Caki2 (cell line): ENCODE measurements around the gene GAMT. TPM values are rescaled to one million over a fixed set of nuclear protein-coding genes. Genes with fewer than 3 reads are reported as not detected.

Source experiments
- DNase-seq: peaks from one replicate; pipeline ENCODE4 v3.0.0-alpha.2; 2015; ENCODE audit warnings: low read depth
- in situ Hi-C: cut with HindIII; loops from 2 replicates; pipeline ENCODE4 v1.10.0; 2016; ENCODE audit warnings: low sequenced_read_pairs, low pct_unique_long_range_greater_than_20kb, mixed read lengths
- total RNA-seq: library from RNA; depleted of rRNA; stranded (reverse); fragments of >200 nt; shearing (Covaris generic); gene quantifications from 2 replicates; pipeline ENCODE4 v1.2.3, GENCODE V29; 2014; ENCODE audit warnings: low replicate concordance

GAMT gene
- total RNA-seq, 1 experiment from 2014 or later = 68.1 TPM

DNA sequence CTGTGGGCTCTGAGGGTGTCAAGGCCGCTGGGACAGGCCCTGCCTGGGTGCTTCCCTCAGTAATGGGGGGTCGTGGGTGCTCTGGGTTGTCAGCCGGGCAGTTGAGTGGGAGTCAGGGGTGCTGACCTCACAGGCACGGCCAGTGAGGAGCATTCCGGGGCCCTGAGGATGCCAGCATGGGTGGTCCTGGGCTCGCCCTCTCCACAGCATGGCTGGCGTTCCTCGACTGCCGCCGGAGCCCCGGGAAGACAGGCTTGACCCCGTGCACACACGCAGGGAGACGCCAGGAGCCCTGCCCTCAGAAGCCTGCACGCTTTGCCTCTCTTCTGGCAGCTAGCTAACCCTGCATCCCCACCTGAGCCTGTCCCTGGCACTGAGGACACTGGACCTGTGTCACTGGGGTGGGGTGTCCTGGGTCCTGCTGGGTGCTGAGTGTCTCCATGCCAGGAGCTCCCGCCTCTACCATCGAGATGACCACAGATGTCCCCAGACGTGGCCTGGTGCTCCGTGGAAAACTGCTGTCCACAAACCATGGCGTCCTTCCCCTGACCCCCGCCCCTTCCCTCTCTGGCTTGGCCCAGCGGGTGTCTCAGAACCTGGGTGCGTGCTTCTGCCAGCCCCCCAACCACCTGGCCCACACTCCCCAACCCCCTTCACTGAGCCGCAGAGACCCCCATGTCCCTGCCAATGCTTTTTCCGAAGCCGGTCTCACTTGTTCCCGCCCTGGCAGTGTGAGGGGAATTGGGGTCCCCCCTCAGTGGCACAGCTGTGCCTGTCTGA lies 22.0 kb downstream of the GAMT start:
- DNase-seq = no peak
- in situ Hi-C loops = no loop called here

DNA sequence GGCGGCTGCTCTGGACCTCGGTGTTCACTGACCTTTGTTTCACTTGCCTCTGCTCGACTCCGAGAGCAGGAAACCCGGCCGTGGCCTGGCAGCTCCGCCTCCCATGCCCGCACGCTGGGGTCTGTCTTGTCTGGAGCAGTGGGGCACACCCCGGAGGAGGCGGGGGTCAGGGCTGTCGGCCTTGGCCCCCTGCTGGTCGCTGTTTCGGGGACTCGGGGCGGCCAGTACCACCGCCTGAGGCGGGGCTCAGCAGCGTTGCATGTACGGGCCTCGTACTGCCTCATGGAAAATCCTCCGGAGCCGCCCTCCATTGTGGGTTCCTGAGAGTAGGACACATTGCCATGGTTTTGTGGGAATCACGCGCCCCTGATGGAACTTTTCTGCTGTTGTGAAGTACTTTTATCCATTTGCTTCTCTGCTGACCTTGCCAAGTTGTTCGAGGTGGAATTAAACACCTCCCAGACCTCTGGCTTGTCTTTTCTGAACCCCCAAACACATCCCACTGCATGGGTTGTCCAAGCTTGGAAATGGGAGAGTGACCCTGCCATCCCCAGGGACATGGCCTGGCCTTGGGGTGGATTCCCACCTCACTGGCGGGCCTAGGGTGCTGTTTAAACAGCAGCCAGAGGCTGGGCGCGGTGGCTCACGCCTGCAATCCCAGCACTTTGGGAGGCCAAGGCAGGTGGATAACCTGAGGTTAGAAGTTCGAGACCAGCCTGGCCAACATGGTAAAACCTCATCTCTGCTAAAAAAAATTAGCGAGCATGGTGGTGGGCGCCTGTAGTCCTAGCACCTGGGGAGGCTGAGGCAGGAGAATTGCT lies 23.2 kb downstream of the GAMT start:
- no peak for DNase-seq
- in situ Hi-C loops = no loop called here

DNA sequence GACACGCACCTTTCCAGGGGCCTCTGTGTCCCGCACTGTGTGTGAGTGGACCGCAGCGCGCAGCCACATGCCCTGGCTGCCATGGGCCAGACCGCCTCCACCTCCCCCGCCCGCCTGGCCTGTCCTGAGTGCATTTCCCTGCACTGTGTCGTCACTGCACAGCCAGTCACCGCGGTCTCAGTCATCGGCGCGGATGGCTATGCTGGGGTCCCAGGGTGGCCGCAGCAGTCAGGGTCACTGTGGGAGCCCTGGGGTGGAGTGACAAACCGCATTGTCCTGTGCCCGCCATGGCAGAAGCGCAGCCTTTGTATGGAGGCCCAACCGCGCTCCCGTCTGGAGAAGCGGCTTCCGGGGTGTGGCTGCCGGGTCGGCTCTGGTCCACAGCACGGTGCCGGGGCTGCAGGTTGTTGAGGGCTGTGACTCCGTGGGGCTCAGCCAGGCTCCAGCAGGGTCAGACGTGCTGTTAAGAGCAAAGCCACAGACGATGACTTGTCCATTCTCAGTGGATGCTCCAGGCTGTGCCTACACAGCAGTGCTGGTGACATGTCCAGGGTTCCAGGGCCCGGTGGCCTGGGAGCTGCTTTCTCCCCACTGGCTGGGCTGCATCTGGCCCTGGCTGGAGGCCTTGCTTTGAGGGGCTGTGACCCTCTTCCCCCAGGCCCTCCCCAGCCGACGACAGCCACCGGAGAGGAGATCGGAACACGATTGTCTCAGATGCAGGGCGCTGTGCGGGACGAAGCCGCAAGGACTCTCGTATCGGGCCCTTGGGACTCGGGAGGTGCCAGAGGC lies 24.0 kb downstream of the GAMT start:
- in situ Hi-C loops = no loop called here
- DNase-seq = no peak

DNA sequence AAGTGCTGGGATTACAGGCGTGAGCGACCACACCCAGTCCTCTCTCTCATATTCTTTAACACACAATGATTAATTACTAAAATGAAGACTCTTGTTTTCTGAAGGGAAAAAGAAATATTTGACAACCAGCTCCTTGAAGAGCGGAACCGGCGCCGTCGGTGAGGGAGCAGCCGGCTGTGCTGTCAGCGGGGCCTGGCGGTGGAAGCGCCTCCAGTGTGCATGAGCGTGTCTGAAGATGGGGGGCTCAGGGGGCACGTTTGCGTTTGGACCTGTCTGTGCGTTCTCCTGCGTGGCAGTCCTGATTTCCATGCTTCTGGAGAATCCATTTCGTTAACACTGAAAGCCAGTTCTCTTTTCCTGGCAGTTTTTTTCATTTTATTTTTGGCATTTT lies 24.9 kb downstream of the GAMT start:
- no peak for DNase-seq
- in situ Hi-C loops = no loop called here

DNA sequence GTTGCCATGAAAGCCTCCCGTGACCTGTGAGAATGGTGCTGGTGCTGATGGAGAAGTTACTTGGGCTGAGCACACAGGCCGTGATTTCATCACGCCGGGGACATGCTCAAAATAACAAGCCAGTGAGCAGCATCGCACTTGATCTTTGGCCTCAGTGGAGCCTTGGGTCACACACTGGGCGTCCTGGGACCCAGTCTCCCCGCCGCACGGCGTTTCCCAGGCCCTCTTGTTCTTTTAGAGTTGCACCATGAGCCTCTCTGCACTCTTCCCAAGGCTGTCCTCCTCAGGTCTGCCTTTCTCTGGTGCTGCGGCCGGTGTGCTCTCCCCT lies 27.1 kb downstream of the GAMT start:
- DNase-seq = no peak
- in situ Hi-C loops = no loop called here

DNA sequence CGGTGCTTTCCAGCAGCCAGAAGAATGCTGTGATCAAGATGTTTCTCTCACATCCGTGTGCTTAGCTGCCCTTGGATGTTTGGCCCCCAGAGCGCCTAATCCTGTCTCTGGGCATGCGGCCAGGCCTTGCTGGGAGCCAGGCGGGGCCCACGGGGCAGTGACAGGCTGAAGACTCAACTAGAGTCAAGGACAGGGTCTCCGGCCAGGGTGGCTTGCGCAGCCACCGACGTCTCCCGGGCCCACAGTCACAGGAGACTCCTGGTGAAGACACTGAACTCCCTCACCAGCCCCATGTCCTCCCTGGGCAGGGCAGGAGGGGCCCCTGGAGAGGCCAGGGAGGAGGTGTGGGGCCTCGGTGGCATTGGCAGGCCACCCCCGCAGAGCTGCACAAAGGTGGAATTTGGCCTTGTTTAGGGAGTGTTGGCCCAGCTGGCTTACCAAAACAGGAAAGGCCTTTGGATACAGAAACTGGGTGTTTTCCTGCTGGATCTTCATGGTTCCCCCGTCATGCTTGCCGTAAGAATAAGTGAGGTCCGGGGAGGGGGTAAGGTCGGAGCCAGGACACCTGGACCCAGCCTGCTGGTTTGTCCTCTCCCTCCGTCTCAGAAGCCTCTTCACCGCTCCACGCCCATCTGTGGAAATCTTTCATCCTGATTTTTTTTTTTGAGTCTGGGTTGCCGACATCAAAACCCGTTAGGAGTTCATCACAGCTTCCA lies 27.6 kb downstream of the GAMT start:
- no peak for DNase-seq
- in situ Hi-C loops = no loop called here

DNA sequence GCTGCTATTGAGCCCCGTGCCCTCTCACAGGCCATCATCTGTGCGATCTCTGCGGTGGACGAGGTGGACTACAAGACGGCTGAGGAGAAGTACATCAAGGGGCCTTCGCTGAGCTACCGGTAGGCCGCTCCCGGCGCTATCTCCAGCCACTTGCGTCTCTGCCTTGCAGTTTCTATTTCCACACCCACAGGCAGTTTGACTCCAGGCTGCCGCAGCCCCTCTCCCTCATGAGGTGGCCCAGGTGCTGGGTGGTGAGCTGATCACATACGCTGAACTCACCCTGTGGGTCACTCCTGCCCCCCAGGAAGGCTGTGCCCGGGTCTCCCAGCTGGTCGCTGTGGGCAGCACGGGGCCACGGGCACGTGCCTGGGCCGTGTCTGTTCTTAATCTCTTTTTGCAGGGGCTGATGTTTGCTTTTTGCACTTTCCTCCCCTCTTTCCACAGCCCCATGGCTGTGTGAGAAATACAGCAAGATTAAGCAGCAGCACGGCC lies 28.3 kb downstream of the GAMT start:
- no peak for DNase-seq
- in situ Hi-C loops = no loop called here

DNA sequence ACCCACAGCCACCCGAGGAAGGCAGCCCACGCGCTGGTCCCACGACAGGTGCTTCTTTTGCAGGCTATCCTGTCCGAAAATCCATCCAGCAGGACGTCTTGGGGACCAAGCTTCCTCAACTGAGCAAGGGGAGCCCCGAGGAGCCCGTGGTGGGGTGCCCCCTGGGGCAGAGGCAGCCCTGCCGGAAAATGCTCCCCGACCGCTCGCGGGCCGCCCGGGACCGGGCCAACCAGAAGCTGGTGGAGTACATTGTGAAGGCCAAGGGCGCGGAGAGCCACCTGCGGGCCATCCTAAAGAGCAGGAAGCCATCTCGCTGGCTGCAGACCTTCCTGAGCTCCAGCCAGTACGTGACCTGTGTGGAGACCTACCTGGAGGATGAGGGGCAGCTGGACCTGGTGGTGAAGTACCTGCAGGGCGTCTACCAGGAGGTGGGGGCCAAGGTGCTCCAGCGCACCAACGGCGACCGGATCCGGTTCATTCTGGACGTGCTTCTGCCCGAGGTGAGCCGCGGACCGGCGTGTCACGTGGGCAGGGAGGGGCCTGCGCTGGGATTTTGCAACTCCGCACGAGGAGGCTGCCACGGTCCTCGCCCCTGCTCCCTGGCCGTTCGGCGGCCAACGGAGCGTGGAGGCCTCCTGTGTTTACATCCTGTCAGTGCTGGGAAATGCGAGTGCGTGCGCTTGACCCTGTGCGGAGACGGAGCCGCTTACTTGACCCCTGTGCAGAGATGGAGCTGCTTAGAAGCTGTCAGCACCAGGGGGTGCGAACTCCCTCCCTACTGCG lies 30.6 kb downstream of the GAMT start:
- DNase-seq = no peak
- in situ Hi-C loops = no loop called here

DNA sequence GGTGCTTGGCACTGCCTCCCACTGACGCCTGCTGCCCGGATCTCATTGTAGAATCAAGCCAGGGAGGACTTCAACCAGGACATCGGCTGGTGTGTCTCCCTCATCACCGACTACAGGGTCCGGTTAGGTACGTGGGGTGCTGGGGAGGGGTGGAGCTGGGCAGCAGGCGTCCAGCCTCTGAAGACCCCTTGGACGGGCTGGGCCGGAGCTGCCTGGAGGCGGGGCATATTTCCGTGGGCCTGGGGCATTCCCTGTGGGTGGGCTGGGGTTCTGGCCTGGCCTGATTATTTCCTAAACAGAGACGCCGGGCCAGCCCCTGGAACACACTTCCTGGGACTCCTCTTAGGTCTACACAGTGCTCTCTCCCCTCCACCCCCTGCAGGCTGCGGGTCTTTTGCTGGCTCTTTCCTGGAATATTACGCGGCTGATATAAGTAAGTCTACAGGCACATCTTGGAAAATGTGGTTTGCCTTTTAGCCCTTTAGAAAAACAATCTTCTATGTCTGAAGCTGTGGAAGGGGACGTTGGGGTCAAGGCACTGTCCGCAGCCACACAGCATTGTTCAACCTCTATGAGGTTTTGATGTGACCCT lies 32.0 kb downstream of the GAMT start:
- in situ Hi-C loops = no loop called here

DNA sequence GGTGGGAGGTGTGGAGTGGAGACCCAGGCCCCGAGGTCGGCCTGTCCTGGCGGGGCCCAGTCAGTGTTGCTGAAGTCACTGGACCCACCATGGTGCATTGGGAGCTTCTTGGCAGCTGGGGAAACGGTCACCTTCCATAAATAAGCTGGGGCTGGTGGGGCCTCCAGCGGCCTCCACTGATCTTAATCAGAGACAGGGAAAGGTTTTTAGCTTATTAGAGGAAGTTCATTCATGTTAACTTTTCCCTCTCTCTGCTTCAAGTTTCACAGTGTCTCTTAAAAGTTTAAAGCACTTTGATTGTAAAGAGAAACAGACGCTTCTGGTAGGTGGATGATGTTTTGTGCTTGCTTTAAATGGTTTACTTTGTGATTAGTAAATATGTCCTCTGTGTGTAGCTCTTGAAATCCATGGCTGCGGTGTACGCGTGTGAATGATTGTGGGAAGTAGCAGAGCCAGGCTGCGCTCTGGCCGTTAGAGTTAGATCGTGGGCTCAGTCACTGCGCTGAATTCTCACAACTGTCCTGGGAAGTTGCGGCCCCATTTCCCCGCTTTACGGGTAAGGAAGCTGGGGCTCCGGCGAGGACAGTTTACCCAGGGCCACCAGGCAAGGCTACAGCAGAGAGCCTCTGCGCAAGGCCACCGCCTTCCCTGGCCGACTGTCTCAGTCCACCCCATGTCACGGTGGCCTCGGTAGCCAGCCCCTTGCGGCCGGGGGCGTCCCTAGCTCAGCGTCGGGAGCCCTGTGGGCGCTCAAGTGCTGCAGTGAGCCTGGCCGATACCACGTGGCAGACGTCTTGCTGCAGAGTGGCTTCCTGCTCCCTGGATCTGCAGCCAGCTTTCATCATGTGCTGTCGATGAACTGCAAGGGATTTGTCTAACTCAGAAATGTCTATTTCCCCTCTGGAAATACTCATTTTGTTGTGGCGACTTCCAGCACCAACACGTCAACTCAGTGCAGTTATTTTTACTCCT lies 34.2 kb downstream of the GAMT start:
- in situ Hi-C loops = no loop called here
- no peak for DNase-seq

More for the DNA sequence above, 32.0 kb downstream of the GAMT start:
- DNase-seq = no peak

DNA sequence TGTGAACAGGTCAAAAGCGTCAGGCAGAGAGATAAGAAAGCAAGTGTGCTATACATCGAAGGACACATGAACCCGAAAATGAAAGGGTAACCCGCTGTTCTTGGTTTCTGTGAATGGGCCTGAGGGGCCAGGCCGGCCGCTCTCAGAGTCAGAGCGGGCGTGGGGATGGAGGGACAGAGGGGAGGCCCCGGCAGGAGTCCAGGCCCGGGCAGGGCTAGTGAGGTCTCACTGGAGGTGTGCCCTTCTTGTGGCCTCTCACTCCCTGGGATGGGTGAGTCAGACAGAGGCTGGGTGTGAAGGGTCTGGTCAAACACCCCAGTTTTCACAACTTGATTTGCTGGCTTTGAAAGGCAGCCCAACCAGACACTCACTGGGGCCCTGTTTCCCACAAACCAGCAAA lies 35.0 kb downstream of the GAMT start:
- in situ Hi-C loops = no loop called here
- no peak for DNase-seq

DNA sequence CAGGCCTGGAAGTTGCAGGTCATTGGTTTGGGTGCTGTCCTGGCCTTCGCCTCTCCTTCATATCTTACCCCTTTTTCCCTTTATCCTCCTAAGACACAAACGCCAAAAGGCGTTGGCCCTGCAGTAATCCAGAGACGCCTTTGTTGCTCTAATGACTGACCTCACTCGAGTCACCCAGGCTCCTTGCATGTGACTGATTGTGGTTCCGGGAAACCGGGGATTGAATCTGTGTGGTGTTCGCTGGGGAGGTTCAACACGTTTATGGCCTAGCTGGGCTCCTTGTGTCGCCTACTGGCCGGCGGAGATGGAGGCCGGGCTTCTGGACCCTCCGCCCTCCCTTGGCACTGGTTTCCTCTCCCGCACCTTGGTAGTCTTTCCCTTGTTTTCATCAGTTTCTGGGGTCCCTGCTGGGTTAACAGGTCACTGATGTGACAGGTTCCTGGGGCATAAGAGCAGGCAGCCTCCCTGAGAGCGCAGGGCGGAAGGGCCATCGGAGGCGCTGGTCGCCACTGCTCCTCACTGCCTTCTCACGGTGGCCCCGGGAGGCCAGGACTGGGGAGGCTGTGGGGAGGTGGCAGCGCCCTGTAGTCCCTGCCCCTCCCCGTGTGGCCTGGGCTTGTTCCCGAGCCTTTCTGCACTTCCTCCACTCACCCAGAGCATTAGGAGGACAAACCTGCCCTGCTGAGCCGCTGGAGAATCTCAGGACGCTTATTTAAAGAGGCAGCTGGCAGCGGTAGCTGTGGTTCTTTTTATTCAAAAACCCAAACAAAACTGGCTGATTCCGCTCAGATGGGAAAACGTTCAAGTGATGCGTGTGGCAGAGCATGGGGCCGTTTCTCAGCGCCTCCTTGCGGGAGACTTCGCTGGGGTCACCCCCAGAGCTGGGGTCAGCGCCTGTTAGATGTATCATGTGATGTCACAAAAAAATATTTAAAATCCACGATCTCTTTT lies 35.7 kb downstream of the GAMT start:
- DNase-seq = no peak
- in situ Hi-C loops = no loop called here

DNA sequence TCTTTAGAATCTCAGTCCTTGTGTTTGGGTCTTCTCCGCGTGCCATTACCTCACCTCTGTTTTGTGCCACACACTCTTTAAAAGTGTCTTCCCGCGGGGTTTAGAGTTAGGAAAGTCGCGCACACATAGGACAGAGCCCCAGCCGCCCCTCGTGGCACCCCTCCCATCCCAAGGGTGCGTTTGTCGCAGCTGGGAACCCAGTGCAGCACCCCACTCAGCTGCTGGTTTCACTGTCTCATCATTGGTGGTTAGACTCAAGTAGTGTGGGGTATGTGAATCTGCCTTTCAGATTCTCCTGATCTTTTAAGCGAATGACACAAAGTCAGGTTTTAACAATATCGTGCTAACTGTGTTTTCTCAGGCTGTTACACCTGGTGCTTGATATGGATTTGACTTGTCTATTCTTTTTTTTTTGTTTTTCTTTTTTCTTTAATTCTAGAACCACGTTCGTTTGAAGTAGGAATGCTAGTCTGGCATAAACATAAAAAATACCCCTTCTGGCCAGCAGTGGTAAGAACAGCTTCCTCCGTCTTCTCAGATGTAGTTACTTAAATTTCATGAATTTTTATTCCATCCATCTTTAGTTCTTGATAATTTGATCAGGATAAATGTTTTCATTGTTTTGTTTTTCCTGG lies 37.2 kb downstream of the GAMT start:
- in situ Hi-C loops = no loop called here
- no peak for DNase-seq

DNA sequence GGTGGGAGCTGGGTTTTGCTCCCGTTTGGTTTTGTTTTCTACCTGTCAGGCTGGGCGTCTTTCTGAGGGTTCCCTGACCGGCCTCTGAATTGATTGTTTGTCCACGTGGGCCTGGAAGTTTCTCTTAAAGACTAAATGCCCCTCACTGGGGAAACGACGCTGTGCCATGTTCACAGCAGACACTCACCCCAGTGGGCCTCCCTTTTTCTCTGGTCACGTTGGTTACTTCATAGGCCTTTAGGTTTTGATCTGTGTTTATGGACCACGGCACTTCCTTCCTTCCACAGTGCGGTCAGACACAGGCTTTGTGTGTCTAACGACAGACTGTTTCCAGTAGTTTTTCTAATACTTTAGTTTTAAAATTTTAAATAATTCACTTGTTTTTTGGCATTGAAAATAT lies 37.7 kb downstream of the GAMT start:
- no peak for DNase-seq
- in situ Hi-C loops = no loop called here
